HepG2 (cell line): ENCODE results near the gene ASB3. TPM values are rescaled to one million over a fixed set of nuclear protein-coding genes. Genes with fewer than 3 reads are reported as not detected.

ENCODE experiments used
- AGO1 ChIP-seq: fragments of 200-400 bp; formaldehyde crosslinking; IDR thresholded peaks from 2 replicates; pipeline ENCODE4 v1.6.1; 2017; ENCODE audit warnings: mild to moderate bottlenecking, low read depth, low read length, moderate library complexity; ENCODE audit not compliant: poor library complexity, severe bottlenecking
- HNF1B ChIP-seq: sonication (generic); formaldehyde crosslinking; IDR thresholded peaks from 2 replicates; pipeline ENCODE4 v1.5.1; 2020; ENCODE audit warnings: mild to moderate bottlenecking, moderate library complexity, missing genetic modification reagents
- MTF1 ChIP-seq: sonication (generic); formaldehyde crosslinking; IDR thresholded peaks from 2 replicates; pipeline ENCODE4 v1.5.0; 2020; ENCODE audit warnings: missing genetic modification reagents
- SMYD3 ChIP-seq: sonication (generic); formaldehyde crosslinking; IDR thresholded peaks from 2 replicates; pipeline ENCODE4 v1.8.1; 2023; ENCODE audit warnings: mild to moderate bottlenecking, missing genetic modification reagents
- ZFP36L2 ChIP-seq: sonication (generic); formaldehyde crosslinking; IDR thresholded peaks from 2 replicates; pipeline ENCODE4 v1.4.0; 2020; ENCODE audit warnings: missing genetic modification reagents
- ZNF280B ChIP-seq: sonication (generic); formaldehyde crosslinking; IDR thresholded peaks from 2 replicates; pipeline ENCODE4 v1.5.0; 2020; ENCODE audit warnings: missing genetic modification reagents, mild to moderate bottlenecking, borderline replicate concordance
- ZNF672 ChIP-seq: sonication (generic); formaldehyde crosslinking; IDR thresholded peaks from 2 replicates; pipeline ENCODE4 v1.8.1; 2022; ENCODE audit warnings: missing genetic modification reagents
- ZSCAN20 ChIP-seq: sonication (generic); formaldehyde crosslinking; IDR thresholded peaks from 2 replicates; pipeline ENCODE4 v1.4.0; 2020; ENCODE audit warnings: missing genetic modification reagents, mild to moderate bottlenecking, borderline replicate concordance
- polyA plus RNA-seq, 8 experiments: library from polyadenylated mRNA; depleted of rRNA in 3 of 8; stranded (reverse) in 7 of 8; unstranded in 1 of 8; fragments of >200 nt; fragmentation: Illumina TruSeq in 4 of 8; extraction: Trizol in 4 of 8; gene quantifications; 2 replicates each; pipeline versions ENCODE4 v1.2.1 to v1.2.3, GENCODE V29; 2011 to 2016; ENCODE audit warnings: low read depth in 4 of 8, missing spikeins in 1 of 8, mixed read lengths in 1 of 8; ENCODE audit not compliant: insufficient read depth in 1 of 8
- total RNA-seq, 5 experiments: library from RNA; depleted of rRNA; stranded (reverse); fragments of >200 nt; fragmentation: Illumina TruSeq; extraction: Trizol; gene quantifications; 2 replicates each; pipeline ENCODE4 v1.2.3, GENCODE V29; 2016; ENCODE audit warnings: low read depth in 1 of 5
- TF ChIP-seq, protein P1 (sequence below), 2 experiments: sonication (generic) in 1 of 2; formaldehyde crosslinking in 1 of 2; IDR thresholded peaks; 2 replicates each; pipeline versions ENCODE4 v1.6.1 to v1.9.0; 2014 to 2022; ENCODE audit warnings: antibody characterized with exemption in 1 of 2, borderline replicate concordance in 1 of 2, inconsistent platforms in 1 of 2, low read depth in 1 of 2, missing genetic modification reagents in 1 of 2
- TF ChIP-seq, protein P2 (sequence below): IDR thresholded peaks from 2 replicates; pipeline ENCODE4 v1.6.1; 2018; ENCODE audit warnings: missing genetic modification reagents
- TF ChIP-seq, protein P3 (sequence below): sonication (generic); formaldehyde crosslinking; IDR thresholded peaks from 2 replicates; pipeline ENCODE4 v1.4.0; 2020; ENCODE audit warnings: mild to moderate bottlenecking, missing genetic modification reagents

ASB3 gene
- total and polyA plus RNA-seq, 2 of the 13 experiments (the other 11 are each of a cell fraction or from before 2014, with no cell fraction given): 40.1 to 41.8 TPM

DNA sequence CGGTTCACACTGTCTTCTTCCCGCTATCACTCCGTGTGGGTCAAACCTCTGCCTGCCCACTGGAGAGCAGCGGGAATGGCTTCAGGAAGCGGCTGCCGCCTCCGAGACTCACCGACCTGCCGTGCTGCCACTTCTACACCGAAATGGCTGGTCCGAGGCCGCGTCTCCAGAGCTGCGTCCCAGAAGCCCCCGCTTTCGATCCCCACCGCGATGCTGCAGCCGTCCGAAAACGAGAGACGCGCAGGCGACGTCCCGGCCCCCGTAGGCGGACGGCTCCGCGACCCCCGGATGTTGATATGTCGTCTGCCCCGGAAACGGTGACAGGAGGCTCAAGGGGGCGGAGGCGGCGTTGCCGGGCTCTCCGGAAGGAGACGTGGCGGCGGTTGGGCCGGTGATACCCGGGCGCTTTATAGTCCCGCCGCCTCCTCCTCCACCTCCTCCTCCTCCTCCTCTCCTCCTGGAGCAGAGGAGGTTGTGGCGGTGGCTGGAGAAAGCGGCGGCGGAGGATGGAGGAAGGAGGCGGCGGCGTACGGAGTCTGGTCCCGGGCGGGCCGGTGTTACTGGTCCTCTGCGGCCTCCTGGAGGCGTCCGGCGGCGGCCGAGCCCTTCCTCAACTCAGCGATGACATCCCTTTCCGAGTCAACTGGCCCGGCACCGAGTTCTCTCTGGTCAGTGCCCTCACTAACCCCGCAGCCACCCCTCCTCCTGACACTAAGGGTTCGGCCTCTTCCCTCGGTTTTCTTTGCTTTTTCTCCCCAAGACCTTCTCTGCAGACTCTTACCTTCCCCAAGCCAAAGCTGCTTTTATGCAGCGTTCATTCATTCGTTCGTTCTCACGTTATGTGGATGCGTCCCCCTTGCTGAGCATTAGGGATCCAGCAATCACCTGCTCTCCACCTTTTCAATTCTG lies at the start of gene ASB3, which contains the start of gene ERLEC1 (continued):
- TF ChIP-seq, protein P1, sequence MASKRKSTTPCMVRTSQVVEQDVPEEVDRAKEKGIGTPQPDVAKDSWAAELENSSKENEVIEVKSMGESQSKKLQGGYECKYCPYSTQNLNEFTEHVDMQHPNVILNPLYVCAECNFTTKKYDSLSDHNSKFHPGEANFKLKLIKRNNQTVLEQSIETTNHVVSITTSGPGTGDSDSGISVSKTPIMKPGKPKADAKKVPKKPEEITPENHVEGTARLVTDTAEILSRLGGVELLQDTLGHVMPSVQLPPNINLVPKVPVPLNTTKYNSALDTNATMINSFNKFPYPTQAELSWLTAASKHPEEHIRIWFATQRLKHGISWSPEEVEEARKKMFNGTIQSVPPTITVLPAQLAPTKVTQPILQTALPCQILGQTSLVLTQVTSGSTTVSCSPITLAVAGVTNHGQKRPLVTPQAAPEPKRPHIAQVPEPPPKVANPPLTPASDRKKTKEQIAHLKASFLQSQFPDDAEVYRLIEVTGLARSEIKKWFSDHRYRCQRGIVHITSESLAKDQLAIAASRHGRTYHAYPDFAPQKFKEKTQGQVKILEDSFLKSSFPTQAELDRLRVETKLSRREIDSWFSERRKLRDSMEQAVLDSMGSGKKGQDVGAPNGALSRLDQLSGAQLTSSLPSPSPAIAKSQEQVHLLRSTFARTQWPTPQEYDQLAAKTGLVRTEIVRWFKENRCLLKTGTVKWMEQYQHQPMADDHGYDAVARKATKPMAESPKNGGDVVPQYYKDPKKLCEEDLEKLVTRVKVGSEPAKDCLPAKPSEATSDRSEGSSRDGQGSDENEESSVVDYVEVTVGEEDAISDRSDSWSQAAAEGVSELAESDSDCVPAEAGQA (IDR thresholded peaks at IDR 0.05; ENCODE audit: low read depth): peak; percentile 81; the same call in 1 of the 2 replicates
- TF ChIP-seq, protein P1 (CRISPR knock-in tag; IDR thresholded peaks at IDR 0.05; ENCODE audit: borderline replicate concordance): peak; percentile 76; the same call in 1 of the 2 replicates
- TF ChIP-seq AGO1 (peak; percentile 79), ZFP36L2 (CRISPR knock-in tag) (no peak), ZNF280B (CRISPR knock-in tag) (peak; percentile 96), ZSCAN20 (CRISPR knock-in tag) (peak; percentile 96; the same call in 1 of the 2 replicates), MTF1 (CRISPR knock-in tag) (no peak; the same call in 1 of the 2 replicates), HNF1B (peak; percentile 96), SMYD3 (CRISPR knock-in tag) (peak; percentile 97), ZNF672 (CRISPR knock-in tag) (no peak)
- TF ChIP-seq, protein P2, sequence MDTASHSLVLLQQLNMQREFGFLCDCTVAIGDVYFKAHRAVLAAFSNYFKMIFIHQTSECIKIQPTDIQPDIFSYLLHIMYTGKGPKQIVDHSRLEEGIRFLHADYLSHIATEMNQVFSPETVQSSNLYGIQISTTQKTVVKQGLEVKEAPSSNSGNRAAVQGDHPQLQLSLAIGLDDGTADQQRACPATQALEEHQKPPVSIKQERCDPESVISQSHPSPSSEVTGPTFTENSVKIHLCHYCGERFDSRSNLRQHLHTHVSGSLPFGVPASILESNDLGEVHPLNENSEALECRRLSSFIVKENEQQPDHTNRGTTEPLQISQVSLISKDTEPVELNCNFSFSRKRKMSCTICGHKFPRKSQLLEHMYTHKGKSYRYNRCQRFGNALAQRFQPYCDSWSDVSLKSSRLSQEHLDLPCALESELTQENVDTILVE (CRISPR knock-in tag): peak; percentile 99
- TF ChIP-seq, protein P3, sequence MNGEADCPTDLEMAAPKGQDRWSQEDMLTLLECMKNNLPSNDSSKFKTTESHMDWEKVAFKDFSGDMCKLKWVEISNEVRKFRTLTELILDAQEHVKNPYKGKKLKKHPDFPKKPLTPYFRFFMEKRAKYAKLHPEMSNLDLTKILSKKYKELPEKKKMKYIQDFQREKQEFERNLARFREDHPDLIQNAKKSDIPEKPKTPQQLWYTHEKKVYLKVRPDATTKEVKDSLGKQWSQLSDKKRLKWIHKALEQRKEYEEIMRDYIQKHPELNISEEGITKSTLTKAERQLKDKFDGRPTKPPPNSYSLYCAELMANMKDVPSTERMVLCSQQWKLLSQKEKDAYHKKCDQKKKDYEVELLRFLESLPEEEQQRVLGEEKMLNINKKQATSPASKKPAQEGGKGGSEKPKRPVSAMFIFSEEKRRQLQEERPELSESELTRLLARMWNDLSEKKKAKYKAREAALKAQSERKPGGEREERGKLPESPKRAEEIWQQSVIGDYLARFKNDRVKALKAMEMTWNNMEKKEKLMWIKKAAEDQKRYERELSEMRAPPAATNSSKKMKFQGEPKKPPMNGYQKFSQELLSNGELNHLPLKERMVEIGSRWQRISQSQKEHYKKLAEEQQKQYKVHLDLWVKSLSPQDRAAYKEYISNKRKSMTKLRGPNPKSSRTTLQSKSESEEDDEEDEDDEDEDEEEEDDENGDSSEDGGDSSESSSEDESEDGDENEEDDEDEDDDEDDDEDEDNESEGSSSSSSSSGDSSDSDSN (CRISPR knock-in tag): peak; percentile 95
